Endothelial cell of umbilical vein (primary cell): ENCODE results near the gene FUZ. TPM values are rescaled to one million over a fixed set of nuclear protein-coding genes. Genes with fewer than 3 reads are reported as not detected.

Source experiments
- BruUV-seq: library from RNA; stranded (reverse); fragments of 400-500 nt; replicated peaks from 2 replicates; lab custom pipeline; 2021; lab: Mats Ljungman, UMichigan
- CTCF ChIA-PET: fragments of 300-600, 350-600 bp; sonication (Branson Sonifier 250); formaldehyde crosslinking; loops from one replicate; lab custom pipeline; 2021; ENCODE audit warnings: antibody characterized with exemption, inconsistent platforms; lab: Charles Lee
- POLR2A ChIA-PET: fragments of 300-600, 350-600 bp; sonication (Branson Sonifier 250); formaldehyde crosslinking; loops from one replicate; lab custom pipeline; 2021; ENCODE audit warnings: antibody characterized with exemption, inconsistent platforms; lab: Charles Lee
- DNase-seq: peaks from one replicate; pipeline ENCODE4 v3.0.0-alpha.2; 2011; ENCODE audit warnings: low read depth, low spot score
- FAIRE-seq: peaks from 2 replicates; lab custom pipeline; 2011; peaks lifted over from hg19 to GRCh38; lab: Jason Lieb, UNC
- H2AFZ ChIP-seq: 2 replicates; pipeline ENCODE4 v1.6.0; 2012; ENCODE audit warnings: low read depth, low read length, control low read depth, inconsistent platforms
- H3K27ac ChIP-seq: 2 replicates; pipeline ENCODE4 v1.5.1; 2011; ENCODE audit warnings: low read depth, mild to moderate bottlenecking, control low read depth, low read length, moderate library complexity; ENCODE audit not compliant: insufficient read depth
- H3K27me3 ChIP-seq, 2 experiments: 2 replicates each; pipeline versions ENCODE4 v1.6.0 to v1.6.1; 2011; ENCODE audit warnings: low read length in 2 of 2, mixed read lengths in 1 of 2; ENCODE audit not compliant: control insufficient read depth in 2 of 2, insufficient read depth in 2 of 2
- H3K36me3 ChIP-seq, 2 experiments: 2 replicates in 1 of 2; 3 replicates in 1 of 2; pipeline ENCODE4 v1.5.1; 2011; ENCODE audit warnings: low read length in 2 of 2, mild to moderate bottlenecking in 1 of 2, moderate library complexity in 1 of 2; ENCODE audit not compliant: control insufficient read depth in 2 of 2, insufficient read depth in 2 of 2; ENCODE audit errors: extremely low read depth in 1 of 2
- H3K4me1 ChIP-seq: 3 replicates; pipeline ENCODE4 v1.5.1; 2011; ENCODE audit warnings: mild to moderate bottlenecking, low read length; ENCODE audit not compliant: control insufficient read depth, insufficient read depth; ENCODE audit errors: extremely low read depth
- H3K4me2 ChIP-seq: 2 replicates; pipeline ENCODE4 v1.6.1; 2011; ENCODE audit warnings: low read length, control low read depth, mixed read lengths; ENCODE audit not compliant: insufficient read depth
- H3K4me3 ChIP-seq, 3 experiments: fragments of 200-600 bp in 1 of 3; sonication (generic), shearing (Covaris generic) in 1 of 3; replicated peaks in 1 of 3; 2 replicates each; pipeline ENCODE4 v1.5.1; 2011 to 2016; ENCODE audit warnings: control low read depth in 3 of 3, low read length in 3 of 3, mild to moderate bottlenecking in 2 of 3, inconsistent platforms in 1 of 3, low read depth in 1 of 3, moderate library complexity in 1 of 3; ENCODE audit not compliant: insufficient read depth in 1 of 3
- H3K79me2 ChIP-seq: 2 replicates; pipeline ENCODE4 v1.6.0; 2012; ENCODE audit warnings: low read length, inconsistent platforms; ENCODE audit not compliant: control insufficient read depth, insufficient read depth
- H3K9ac ChIP-seq: replicated peaks from 2 replicates; pipeline ENCODE3; 2011; ENCODE audit warnings: low read length, control low read depth; ENCODE audit not compliant: insufficient read depth; ENCODE audit errors: extremely low read depth
- H3K9me1 ChIP-seq: replicated peaks from 3 replicates; pipeline ENCODE4 v1.6.0; 2011; ENCODE audit warnings: mild to moderate bottlenecking, low read length; ENCODE audit not compliant: control insufficient read depth, insufficient read depth; ENCODE audit errors: extremely low read depth
- H3K9me3 ChIP-seq: replicated peaks from 2 replicates; pipeline ENCODE4 v1.5.1; 2012; ENCODE audit warnings: low read length, inconsistent platforms; ENCODE audit not compliant: control insufficient read depth, insufficient read depth
- H4K20me1 ChIP-seq: replicated peaks from 2 replicates; pipeline ENCODE3; 2011; ENCODE audit warnings: mild to moderate bottlenecking, low read length; ENCODE audit not compliant: control insufficient read depth, insufficient read depth; ENCODE audit errors: extremely low read depth
- CTCF ChIP-seq, 2 donors: IDR thresholded peaks; 1 replicate in 1 of 2; 2 replicates in 1 of 2; pipeline ENCODE4 v1.5.1; 2011; ENCODE audit warnings: low read length in 2 of 2, mild to moderate bottlenecking in 2 of 2, moderate library complexity in 2 of 2, control low read depth in 1 of 2, inconsistent platforms in 1 of 2, low read depth in 1 of 2; ENCODE audit not compliant: insufficient read depth in 1 of 2; ENCODE audit errors: extremely low read depth in 1 of 2
- EZH2 ChIP-seq: IDR thresholded peaks from 2 replicates; pipeline ENCODE4 v1.6.1; 2012; ENCODE audit warnings: borderline replicate concordance, low read depth, mild to moderate bottlenecking, moderate library complexity, low read length, inconsistent platforms; ENCODE audit not compliant: severe bottlenecking
- FOS ChIP-seq: IDR thresholded peaks from 2 replicates; pipeline ENCODE4 v1.6.1; 2011; ENCODE audit warnings: mild to moderate bottlenecking, low read length, moderate library complexity, borderline replicate concordance; ENCODE audit not compliant: insufficient read depth
- GATA2 ChIP-seq: IDR thresholded peaks from 2 replicates; pipeline ENCODE4 v1.7.0; 2011; ENCODE audit warnings: low read depth, mild to moderate bottlenecking, moderate library complexity, mixed read lengths, low read length; ENCODE audit not compliant: insufficient read length, insufficient read depth
- JUN ChIP-seq: IDR thresholded peaks from 2 replicates; pipeline ENCODE4 v1.6.1; 2011; ENCODE audit warnings: borderline replicate concordance, low read depth; ENCODE audit not compliant: insufficient read length, insufficient read depth
- MYC ChIP-seq: IDR thresholded peaks from one replicate; pipeline ENCODE4 v1.6.1; 2011; ENCODE audit warnings: mild to moderate bottlenecking, low read depth, low read length
- POLR2A ChIP-seq: IDR thresholded peaks from 2 replicates; pipeline ENCODE4 v1.6.1; 2012; ENCODE audit warnings: low read depth, mild to moderate bottlenecking, control low read depth, low read length
- POLR2AphosphoS5 ChIP-seq: IDR thresholded peaks from 2 replicates; pipeline ENCODE4 v1.6.1; 2012; ENCODE audit warnings: low read depth, mild to moderate bottlenecking, control low read depth, low read length, moderate library complexity; ENCODE audit not compliant: insufficient read depth
- dilution Hi-C: fragments of 300-500 bp; cut with MboI; formaldehyde crosslinking; loops from one replicate; pipeline ENCODE4 v1.15.0; 2019; ENCODE audit warnings: low sequenced_read_pairs; ENCODE audit not compliant: extremely low pct_ligation_motif_present
- intact Hi-C: fragments of 100-400 bp; cut with micrococcal nuclease; formaldehyde crosslinking; loops from one replicate; pipeline ENCODE4 v1.10.0; 2022
- polyA plus RNA-seq, 4 experiments: library from polyadenylated mRNA; depleted of rRNA in 3 of 4; stranded (reverse) in 3 of 4; unstranded in 1 of 4; fragments of >200 nt; gene quantifications; 2 replicates each; pipeline versions ENCODE4 v1.2.1 to v1.2.3, GENCODE V29; 2011 to 2012; ENCODE audit warnings: missing spikeins in 1 of 4
- total RNA-seq: library from RNA; stranded (reverse); gene quantifications from 2 replicates; pipeline ENCODE4 v1.2.3, GENCODE V29; 2021
- TF ChIP-seq, protein P1 (sequence below): IDR thresholded peaks from 2 replicates; pipeline ENCODE4 v1.6.1; 2011; ENCODE audit not compliant: insufficient read depth, insufficient read length

Gene FUZ
- total and polyA plus RNA-seq, 2 donors (not counting 3 experiments of a cell fraction or from before 2014, with no cell fraction given) = 12.3 to 14.0 TPM

GRCh38 chr19:49851456-49852259, 38.6 kb upstream of the FUZ start:
- Histone ChIP-seq H3K27me3 (no peaks in the 10 kb centered on the region), H3K9me3 (no peaks in the 10 kb centered on the region), H3K79me2 (peaks cover 25% of the 10 kb centered on the region), H3K4me3 (peak overlapping the region; percentile 2 to 67 (median 57)), H3K36me3 (peaks cover 0 to 16% of the 10 kb centered on the region in 2 experiments), H3K4me1 (peaks cover 24% of the 10 kb centered on the region), H3K9ac (peak overlapping the region; percentile 73), H2AFZ (no peak overlapping the region), H3K9me1 (no peaks in the 10 kb centered on the region), H4K20me1 (no peaks in the 10 kb centered on the region), H3K4me2 (peak overlapping the region; percentile 40), H3K27ac (peak overlapping the region; percentile 68)
- DNase-seq (peak; percentile 37), FAIRE-seq (no peak)
- POLR2A ChIA-PET = interaction anchor here (1.2 kb wide), 1 partner anchor 14 kb away, joined by 6 read pairs; no protein-coding TSS in a partner anchor
- intact Hi-C loops (no loop called here), dilution Hi-C loops (no loop called here)
- CTCF ChIA-PET = interaction anchor here (1.6 to 1.8 kb wide), 2 partner anchors 18 to 39 kb away, joined by 8 to 15 read pairs; partner anchors contain the start of gene FUZ
- TF ChIP-seq POLR2A (no peak), CTCF (IDR thresholded peaks at IDR 0.05; ENCODE audit: extremely low read depth in 1 of 2, insufficient read depth in 1 of 2, low read depth in 1 of 2, low read length in 2 of 2) (no peak), JUN (no peak), FOS (no peak), EZH2 (no peak), GATA2 (no peak), POLR2AphosphoS5 (no peak), MYC (no peak)
- TF ChIP-seq, protein P1, sequence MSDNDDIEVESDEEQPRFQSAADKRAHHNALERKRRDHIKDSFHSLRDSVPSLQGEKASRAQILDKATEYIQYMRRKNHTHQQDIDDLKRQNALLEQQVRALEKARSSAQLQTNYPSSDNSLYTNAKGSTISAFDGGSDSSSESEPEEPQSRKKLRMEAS = no peak
- no TSS peak for BruUV-seq
